GM21576 (cell line): ENCODE results near the gene MPI.
"Not testable (repeated sequence)": the region's sequence is repeated elsewhere in the genome, so short reads cannot be mapped to it uniquely, and the experiment has no call there.

ENCODE experiments used
- ATAC-seq: cut with Tn5 transposase; IDR thresholded peaks from one replicate; pipeline ENCODE4 v1.9.1; 2021; ENCODE audit warnings: mild to moderate bottlenecking, moderate library complexity; ENCODE audit not compliant: unreplicated experiment

MPI gene

GRCh38 chr15:74863239-74864056 lies 26.4 kb upstream of the MPI start:
- ATAC-seq = no peak

DNA sequence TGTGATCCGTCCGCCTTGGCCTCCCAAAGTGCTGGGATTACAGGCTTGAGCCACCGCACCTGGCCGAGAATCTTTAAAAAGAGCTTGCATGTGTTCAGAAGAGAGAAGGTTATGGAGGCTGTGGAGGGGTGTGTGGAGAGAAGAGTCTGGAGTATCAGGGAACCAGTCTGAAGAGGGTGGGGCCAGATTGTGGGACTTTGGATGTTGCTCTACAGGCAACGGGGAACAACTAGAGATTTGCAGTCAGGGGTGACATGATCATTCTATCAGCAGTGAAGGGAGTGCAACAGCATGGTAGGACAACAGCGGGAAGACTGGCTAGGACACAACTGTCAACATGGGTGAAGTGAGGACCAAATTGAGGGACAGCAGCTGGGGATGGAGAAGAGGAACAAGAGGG lies 25.5 kb upstream of the MPI start:
- ATAC-seq = no peak

GRCh38 chr15:74865316-74865715 lies 24.5 kb upstream of the MPI start:
- ATAC-seq = no peak

GRCh38 chr15:74866090-74866489 lies 23.8 kb upstream of the MPI start:
- ATAC-seq = no peak

DNA sequence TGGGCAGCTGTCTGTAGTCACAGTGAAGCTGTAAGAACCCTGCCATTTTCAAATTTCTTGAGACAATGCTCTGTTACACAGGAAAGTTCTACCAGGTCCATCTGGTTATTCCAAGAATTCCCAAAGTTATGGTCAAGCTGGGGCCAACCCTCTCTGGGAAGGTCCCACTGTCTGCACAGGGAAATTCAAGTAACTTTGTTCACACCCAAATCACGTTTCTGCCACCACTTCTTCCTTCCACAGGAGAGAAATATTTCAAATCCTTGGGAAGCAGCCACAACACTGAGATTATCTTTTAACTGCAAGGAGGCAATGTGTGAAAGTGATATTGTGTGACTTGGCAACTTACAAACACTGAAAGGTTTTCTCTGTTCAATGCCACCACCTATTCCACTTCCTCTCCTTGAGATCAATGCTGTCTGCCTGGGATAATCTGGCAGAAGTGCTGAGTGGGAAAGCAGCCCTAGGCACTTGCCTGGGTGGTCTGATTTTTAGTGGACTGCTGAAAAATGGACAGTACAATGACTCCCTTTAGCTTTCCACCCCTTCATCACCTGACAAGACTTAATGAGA lies 22.3 kb upstream of the MPI start:
- ATAC-seq = no peak

GRCh38 chr15:74868059-74868458 lies 21.8 kb upstream of the MPI start:
- ATAC-seq = no peak

DNA sequence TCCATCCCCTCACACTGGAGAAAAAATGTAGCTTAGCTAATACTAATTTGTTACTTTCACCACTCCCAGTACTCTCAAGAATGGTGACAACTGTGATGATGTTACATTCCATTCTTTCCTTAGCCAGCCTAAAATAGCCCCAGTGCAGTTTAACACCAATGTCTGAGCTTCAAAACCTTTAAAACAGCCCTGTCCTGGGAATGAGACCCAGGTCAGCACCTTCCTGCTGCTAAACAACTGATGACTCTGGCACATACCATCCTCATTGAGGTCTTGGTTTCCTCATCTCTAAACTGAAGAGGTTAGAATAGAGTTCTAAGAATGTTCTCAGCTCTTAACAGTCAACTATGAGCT lies 20.5 kb upstream of the MPI start:
- ATAC-seq = no peak

DNA sequence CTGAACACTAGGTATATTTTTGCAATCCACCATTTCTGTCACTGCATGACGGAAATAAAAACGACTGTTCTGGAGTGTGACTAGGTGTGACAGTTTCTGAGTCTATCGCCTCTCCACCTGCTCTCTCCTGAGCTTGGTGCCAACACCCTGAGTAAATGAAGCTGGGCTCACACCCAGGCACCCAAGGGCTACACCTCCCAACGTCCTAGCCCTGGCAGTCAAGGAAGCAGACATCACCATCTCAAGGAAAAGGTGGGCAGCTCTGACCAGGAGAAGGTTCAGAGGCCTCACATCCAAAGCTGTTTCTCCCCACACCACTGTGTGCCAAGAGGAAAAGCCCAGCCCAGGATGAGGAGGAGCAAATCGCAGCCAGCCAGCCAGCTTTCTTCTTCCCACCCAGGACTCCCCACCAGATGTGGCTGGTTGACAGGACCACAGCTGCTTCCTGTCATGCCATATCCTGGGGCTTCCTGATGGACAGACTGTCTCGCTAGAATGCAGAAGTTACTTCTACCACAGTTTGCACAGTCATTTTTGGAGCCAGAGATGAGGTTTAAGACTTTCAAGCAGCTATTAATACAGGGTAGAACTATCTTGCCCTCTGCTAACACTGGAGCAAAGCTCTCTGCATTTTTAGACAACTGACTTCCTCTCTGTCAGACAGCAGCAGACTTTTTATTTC lies 20.0 kb upstream of the MPI start:
- ATAC-seq = peak; percentile 44

GRCh38 chr15:74870436-74871215 lies 19.2 kb upstream of the MPI start:
- no peak for ATAC-seq

GRCh38 chr15:74872702-74873035 lies 17.2 kb upstream of the MPI start:
- ATAC-seq = no peak

GRCh38 chr15:74873036-74873755 lies 16.6 kb upstream of the MPI start, which contains the start of gene SCAMP2:
Gene SCAMP2 (minus strand): TSS chr15:74873365. CDS start chr15:74873255, 110 bp downstream.
- peak; percentile 80 for ATAC-seq

- ATAC-seq = no peak
Observed at GRCh38 chr15:74873756-74874424, 16.0 kb upstream of the MPI start.

DNA sequence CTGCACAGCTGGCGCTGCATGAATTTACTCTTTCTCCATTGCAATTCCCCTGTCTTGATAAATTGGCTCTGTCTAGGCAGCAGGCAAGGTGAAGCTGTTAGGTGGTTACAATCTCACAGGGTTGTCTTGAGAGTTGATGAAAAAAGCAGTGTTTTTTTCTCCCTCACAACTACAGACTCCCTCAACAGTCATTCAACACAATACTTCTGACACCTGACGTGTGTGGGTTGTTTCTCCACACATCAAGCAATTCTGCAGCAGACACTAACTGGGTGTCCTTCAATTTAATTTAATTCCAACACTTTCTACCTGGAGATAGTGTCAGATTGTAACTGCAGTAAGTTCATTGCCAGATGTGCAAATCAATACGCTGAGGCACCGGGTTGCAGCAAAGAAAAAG lies 11.6 kb upstream of the MPI start:
- ATAC-seq = no peak

DNA sequence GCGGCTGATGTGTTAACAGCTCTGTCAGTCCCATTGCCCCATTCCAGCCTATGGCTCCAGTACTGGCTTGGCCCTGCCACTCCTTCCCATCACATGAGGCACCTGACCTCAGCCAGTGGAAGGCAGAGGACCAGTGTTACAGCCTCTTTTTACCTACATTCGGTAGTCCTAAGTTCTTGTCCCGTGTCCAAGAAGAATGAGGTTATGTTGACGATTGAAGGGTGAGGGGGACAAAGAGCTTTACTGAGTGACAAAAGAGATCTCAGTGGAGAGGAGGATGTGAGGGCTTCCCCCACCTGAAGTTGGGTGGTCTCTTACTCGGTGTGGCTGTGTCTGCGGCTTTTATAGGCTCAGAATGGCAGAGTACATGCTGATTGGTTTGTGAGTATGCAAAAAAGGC lies 7.3 kb upstream of the MPI start:
- no peak for ATAC-seq

DNA sequence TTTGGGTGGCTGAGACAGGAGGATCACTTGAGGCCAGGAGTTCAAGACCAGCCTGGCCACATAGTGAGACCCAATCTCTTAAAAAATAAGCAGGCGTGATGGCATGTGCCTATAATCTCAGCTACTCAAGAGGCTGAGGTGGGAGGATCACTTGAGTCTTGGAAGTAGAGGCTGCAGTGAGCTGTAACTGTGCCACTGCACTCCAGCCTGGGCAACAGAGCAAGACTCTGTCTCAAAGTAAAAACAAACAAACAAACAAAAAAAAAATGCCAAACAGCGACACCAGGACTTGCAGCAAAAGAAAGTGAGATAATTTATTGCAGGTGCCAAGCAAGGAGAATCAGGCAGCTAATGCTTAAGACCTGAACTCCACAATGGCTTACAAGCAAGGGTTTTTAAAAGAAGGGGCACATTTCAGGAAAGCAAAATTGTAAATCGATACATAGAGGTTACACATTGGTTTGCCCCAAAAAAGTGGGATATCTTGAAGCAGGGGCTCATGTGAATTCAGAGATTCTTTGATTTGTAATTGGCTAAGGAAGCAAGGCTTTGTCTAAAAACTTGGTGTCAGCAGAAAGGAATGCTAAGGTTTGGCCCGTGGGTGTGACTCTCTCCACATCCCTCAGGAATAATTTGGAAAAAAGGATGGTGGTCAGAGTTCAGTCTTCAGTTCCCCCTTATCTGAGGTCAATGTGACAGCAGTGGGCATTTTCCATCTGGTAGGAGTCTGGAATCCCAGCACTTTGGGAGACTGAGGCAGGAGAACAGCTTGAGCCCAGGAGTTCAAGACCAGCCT lies 5.2 kb upstream of the MPI start:
- ATAC-seq = no peak

GRCh38 chr15:74885461-74885860 lies 4.4 kb upstream of the MPI start:
- no peak for ATAC-seq

DNA sequence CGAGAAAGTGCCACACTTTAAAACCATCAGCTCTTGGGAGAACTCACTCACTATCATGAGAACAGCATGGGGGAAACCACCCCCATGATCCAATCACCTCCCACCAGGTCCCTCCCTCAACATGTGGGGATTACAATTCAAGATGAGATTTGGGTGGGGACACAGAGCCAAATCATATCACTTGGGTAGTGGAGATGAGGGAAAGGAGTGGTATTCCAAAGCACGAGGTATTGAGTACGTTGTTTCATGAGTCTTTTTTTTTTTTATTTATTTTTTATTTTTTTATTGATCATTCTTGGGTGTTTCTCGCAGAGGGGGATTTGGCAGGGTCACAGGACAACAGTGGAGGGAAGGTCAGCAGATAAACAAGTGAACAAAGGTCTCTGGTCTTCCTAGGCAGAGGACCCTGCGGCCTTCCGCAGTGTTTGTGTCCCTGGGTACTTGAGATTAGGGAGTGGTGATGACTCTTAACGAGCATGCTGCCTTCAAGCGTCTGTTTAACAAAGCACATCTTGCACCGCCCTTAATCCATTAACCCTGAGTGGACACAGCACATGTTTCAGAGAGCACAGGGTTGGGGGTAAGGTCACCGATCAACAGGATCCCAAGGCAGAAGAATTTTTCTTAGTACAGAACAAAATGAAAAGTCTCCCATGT lies 2.2 kb upstream of the MPI start:
- ATAC-seq = not testable (repeated sequence)

DNA sequence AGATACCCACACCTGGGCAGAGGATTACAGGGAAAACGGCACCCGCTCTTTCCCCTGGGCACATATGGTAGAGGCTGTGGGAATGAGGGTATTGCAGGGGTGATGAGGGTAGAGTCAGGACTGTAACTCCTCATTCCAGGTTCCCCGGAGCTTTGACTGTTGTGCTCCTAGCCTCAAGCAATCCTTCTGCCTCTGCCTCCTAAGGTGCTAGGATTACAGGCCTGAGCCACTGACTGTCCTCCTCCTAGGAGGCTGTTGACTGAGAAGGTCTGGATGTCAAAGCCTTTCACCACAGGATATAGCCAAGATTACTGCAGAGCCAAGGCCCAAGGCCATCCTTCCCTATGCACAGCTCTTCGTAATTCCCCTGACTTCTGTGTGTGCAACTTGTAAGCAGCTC lies 1.1 kb upstream of the MPI start:
- no peak for ATAC-seq

GRCh38 chr15:74889390-74889882 lies 406 bp upstream of the MPI start:
- peak; percentile 16 for ATAC-seq
